ENCODE measurements around the gene KRT85. TPM values are rescaled to one million over a fixed set of nuclear protein-coding genes. Genes with fewer than 3 reads are reported as not detected.

KRT85 gene
- total and polyA plus RNA-seq, 8 donors, result 0.14 to 0.26 TPM; not detected in 6

DNA sequence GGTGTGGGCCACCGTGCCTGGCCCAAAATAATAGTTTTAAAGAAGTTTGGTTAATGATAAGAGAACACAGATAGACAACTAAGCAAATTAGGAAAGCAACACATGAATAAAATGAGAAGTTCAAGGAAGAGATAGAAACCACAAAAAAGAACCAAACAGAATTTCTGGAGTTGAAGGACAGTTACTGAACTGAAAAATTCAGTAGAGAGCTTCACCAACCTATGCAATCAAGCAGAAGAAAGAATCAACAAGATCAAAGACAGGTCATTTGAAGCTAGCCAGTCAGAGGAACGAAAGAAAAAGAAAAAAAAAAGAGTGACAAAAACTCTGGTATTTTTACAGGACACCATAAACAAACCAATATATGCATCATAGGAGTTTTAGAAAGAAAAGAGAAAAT lies 30.6 kb downstream of the KRT85 start:
- DNase-seq (no peak), ATAC-seq (no peak)
- H3K27ac ChIP-seq, result no peak overlapping the region
- H3K36me3 ChIP-seq, result no peaks in the 10 kb centered on the region
- TF ChIP-seq CTCF (IDR thresholded peaks at IDR 0.05), result no peak
- intact Hi-C loops (cut with DNase I), result no loop called here
- H3K9me3 ChIP-seq, result peaks cover 0 to 3% of the 10 kb centered on the region in 2 donors
- H3K4me3 ChIP-seq, result no peak overlapping the region
- H3K27me3 ChIP-seq, result peaks cover 0 to 14% of the 10 kb centered on the region in 2 donors
- no peaks in the 10 kb centered on the region for H3K4me1 ChIP-seq

GRCh38 chr12:52335598-52336262 lies 31.6 kb downstream of the KRT85 start:
- DNase-seq, result no peak
- no peaks in the 10 kb centered on the region for H3K36me3 ChIP-seq

GRCh38 chr12:52334185-52334584 lies 33.1 kb downstream of the KRT85 start:
- no peak for ATAC-seq
- H3K4me1 ChIP-seq, result no peaks in the 10 kb centered on the region
- peaks cover 0 to 10% of the 10 kb centered on the region in 2 donors for H3K27me3 ChIP-seq
- no peak for TF ChIP-seq CTCF (IDR thresholded peaks at IDR 0.05)
- no peaks in the 10 kb centered on the region for H3K36me3 ChIP-seq
- H3K9me3 ChIP-seq, result peaks cover 0 to 3% of the 10 kb centered on the region in 2 donors
- DNase-seq, result no peak
- H3K4me3 ChIP-seq, result no peak overlapping the region
- no peak overlapping the region for H3K27ac ChIP-seq
- intact Hi-C loops (cut with DNase I), result no loop called here

More at GRCh38 chr12:52335598-52336262, 31.6 kb downstream of the KRT85 start:
- H3K27ac ChIP-seq, result no peak overlapping the region
- intact Hi-C loops (cut with DNase I), result no loop called here
- TF ChIP-seq CTCF (IDR thresholded peaks at IDR 0.05), result no peak
- H3K4me3 ChIP-seq, result no peak overlapping the region
- peaks cover 0 to 10% of the 10 kb centered on the region in 2 donors for H3K27me3 ChIP-seq
- H3K4me1 ChIP-seq, result no peaks in the 10 kb centered on the region
- ATAC-seq, result no peak
- H3K9me3 ChIP-seq, result peaks cover 0 to 3% of the 10 kb centered on the region in 2 donors

- no peaks in the 10 kb centered on the region for H3K4me1 ChIP-seq
- no peak for TF ChIP-seq CTCF (IDR thresholded peaks at IDR 0.05)
- intact Hi-C loops (cut with DNase I), result no loop called here
These were observed 34.0 kb downstream of the KRT85 start for GRCh38 chr12:52333321-52333720.

DNA sequence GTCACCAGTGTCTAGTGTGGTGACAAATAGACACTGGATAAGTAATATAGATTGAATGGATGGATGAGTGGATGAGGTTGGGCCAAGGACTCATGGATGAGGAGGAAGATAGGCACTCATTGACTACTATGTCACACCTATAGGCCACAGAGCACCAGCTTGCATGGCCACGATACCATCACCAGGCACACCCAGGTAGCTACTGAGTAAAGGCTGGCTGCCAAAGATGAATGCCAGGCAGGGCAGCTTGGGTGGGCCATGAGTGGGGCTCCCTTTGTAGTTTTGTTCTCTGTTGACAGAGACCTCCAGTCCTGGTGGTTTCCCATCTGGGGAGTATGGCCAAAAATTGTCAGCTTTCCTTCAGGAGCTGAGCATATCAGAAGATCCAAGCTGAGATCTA lies 34.9 kb downstream of the KRT85 start:
- H3K27ac ChIP-seq, result no peak overlapping the region
- ATAC-seq, result no peak
- H3K36me3 ChIP-seq, result no peaks in the 10 kb centered on the region
- H3K4me1 ChIP-seq, result no peaks in the 10 kb centered on the region
- no peak for DNase-seq
- intact Hi-C loops (cut with DNase I), result no loop called here
- peaks cover 0 to 3% of the 10 kb centered on the region in 2 donors for H3K9me3 ChIP-seq
- TF ChIP-seq CTCF (IDR thresholded peaks at IDR 0.05), result no peak
- H3K27me3 ChIP-seq, result peaks cover 0 to 15% of the 10 kb centered on the region in 2 donors
- H3K4me3 ChIP-seq, result no peak overlapping the region

More at GRCh38 chr12:52333321-52333720, 34.0 kb downstream of the KRT85 start:
- DNase-seq, result no peak
- no peak for ATAC-seq
- Histone ChIP-seq H3K4me3 (no peak overlapping the region), H3K27me3 (peaks cover 0 to 10% of the 10 kb centered on the region in 2 donors), H3K36me3 (no peaks in the 10 kb centered on the region), H3K9me3 (peaks cover 0 to 3% of the 10 kb centered on the region in 2 donors), H3K27ac (no peak overlapping the region)

Measured in left lung (tissue), 10 donors.